ENCODE data around the gene DSC3. TPM values are rescaled to one million over a fixed set of nuclear protein-coding genes. Genes with fewer than 3 reads are reported as not detected.

The DSC3 gene
- total RNA-seq, 3 donors from 2014 or later, result 0.19 to 0.61 TPM; not detected in 1

GRCh38 chr18:30957066-30957465 is 85.5 kb downstream of the DSC3 start:
- H3K4me3 ChIP-seq, result no peak overlapping the region
- no peak for TF ChIP-seq CTCF (IDR thresholded peaks at IDR 0.05)
- no peaks in the 10 kb centered on the region for H3K4me1 ChIP-seq (ENCODE audit: low read depth)
- no peaks in the 10 kb centered on the region for H3K9me3 ChIP-seq
- intact Hi-C loops (cut with DNase I, micrococcal nuclease), result no loop called here
- ATAC-seq (no peak), DNase-seq (no peak)
- H3K36me3 ChIP-seq (ENCODE audit: low read depth), result no peaks in the 10 kb centered on the region

GRCh38 chr18:30954262-30954661 is 88.3 kb downstream of the DSC3 start:
- DNase-seq (no peak), ATAC-seq (no peak)
- no peaks in the 10 kb centered on the region for H3K36me3 ChIP-seq (ENCODE audit: low read depth)
- no peaks in the 10 kb centered on the region for H3K9me3 ChIP-seq
- no peak overlapping the region for H3K4me3 ChIP-seq
- no peaks in the 10 kb centered on the region for H3K4me1 ChIP-seq (ENCODE audit: low read depth)
- intact Hi-C loops (cut with DNase I, micrococcal nuclease), result no loop called here
- TF ChIP-seq CTCF (IDR thresholded peaks at IDR 0.05), result no peak

GRCh38 chr18:30945761-30946160 is 96.8 kb downstream of the DSC3 start:
- no peaks in the 10 kb centered on the region for H3K4me1 ChIP-seq (ENCODE audit: low read depth)
- intact Hi-C loops (cut with DNase I, micrococcal nuclease), result no loop called here
- no peak for TF ChIP-seq CTCF (IDR thresholded peaks at IDR 0.05)
- peak; percentile 66 for ATAC-seq
- DNase-seq, result peak in 2 of 3 donors; percentile 27 to 49
- H3K9me3 ChIP-seq, result peaks cover 10% of the 10 kb centered on the region
- H3K4me3 ChIP-seq, result no peak overlapping the region
- no peaks in the 10 kb centered on the region for H3K36me3 ChIP-seq (ENCODE audit: low read depth)

- no peaks in the 10 kb centered on the region for H3K4me1 ChIP-seq (ENCODE audit: low read depth)
- peaks cover 14% of the 10 kb centered on the region for H3K9me3 ChIP-seq
- H3K4me3 ChIP-seq, result no peak overlapping the region
- H3K36me3 ChIP-seq (ENCODE audit: low read depth), result no peaks in the 10 kb centered on the region
- no peak for TF ChIP-seq CTCF (IDR thresholded peaks at IDR 0.05)
- intact Hi-C loops (cut with DNase I, micrococcal nuclease), result no loop called here
- ATAC-seq (no peak), DNase-seq (no peak)
Observed at GRCh38 chr18:30944773-30945417, 97.6 kb downstream of the DSC3 start.

GRCh38 chr18:30940952-30941539 is 101.5 kb downstream of the DSC3 start:
- H3K9me3 ChIP-seq, result peaks cover 14% of the 10 kb centered on the region
- DNase-seq (no peak), ATAC-seq (no peak)
- TF ChIP-seq CTCF (IDR thresholded peaks at IDR 0.05), result no peak
- H3K36me3 ChIP-seq (ENCODE audit: low read depth), result no peaks in the 10 kb centered on the region
- intact Hi-C loops (cut with DNase I, micrococcal nuclease), result no loop called here
- H3K4me1 ChIP-seq (ENCODE audit: low read depth), result no peaks in the 10 kb centered on the region
- H3K4me3 ChIP-seq, result no peak overlapping the region

Other genes with a start within 250 kb of the DSC3 start
- gene DSC2, start 59.7 kb upstream of the DSC3 start, total RNA-seq, result 100 to 1,000 TPM in 2 of 3 donors, 10 to 100 TPM in 1; 78.3 to 222 (median 141) TPM
- gene DSC1, start 120.1 kb upstream of the DSC3 start, total RNA-seq, result under 1 TPM in 1 of 3 donors, not detected in 2; 0.07 TPM